ENCODE measurements around the gene UBE3D.
"Not testable (repeated sequence)": the region's sequence is repeated elsewhere in the genome, so short reads cannot be mapped to it uniquely, and the experiment has no call there.

UBE3D gene

GRCh38 chr6:83053678-83054077 is 12.0 kb downstream of the UBE3D start:
- DNase-seq = no peak

- no peak for DNase-seq
Measured at GRCh38 chr6:83051377-83052172, 14.1 kb downstream of the UBE3D start.

- no peak for DNase-seq
Measured at GRCh38 chr6:83047065-83047754, 18.4 kb downstream of the UBE3D start.

- no peak for DNase-seq
Measured at GRCh38 chr6:83044091-83044768, 21.4 kb downstream of the UBE3D start.

GRCh38 chr6:83042467-83043053 is 23.1 kb downstream of the UBE3D start:
- no peak for DNase-seq

- no peak for DNase-seq
Measured at GRCh38 chr6:83038246-83038645, 27.4 kb downstream of the UBE3D start.

- no peak for DNase-seq
Measured at GRCh38 chr6:83031689-83032088, 34.0 kb downstream of the UBE3D start.

- DNase-seq = no peak
Measured at GRCh38 chr6:83019741-83020140, 45.9 kb downstream of the UBE3D start.

GRCh38 chr6:83011131-83011530 is 54.5 kb downstream of the UBE3D start:
- DNase-seq = not testable (repeated sequence)

- no peak for DNase-seq
Measured at GRCh38 chr6:83008626-83009025, 57.0 kb downstream of the UBE3D start.

- DNase-seq = peak; percentile 32
Measured at GRCh38 chr6:83006270-83006905, 59.3 kb downstream of the UBE3D start.

- DNase-seq = no peak
Measured at GRCh38 chr6:82996156-82996555, 69.5 kb downstream of the UBE3D start.

- DNase-seq = no peak
Measured at GRCh38 chr6:82995066-82995465, 70.6 kb downstream of the UBE3D start.

GRCh38 chr6:82989736-82990290 is 75.8 kb downstream of the UBE3D start:
- DNase-seq = no peak

- peak; percentile 7 for DNase-seq
Measured at GRCh38 chr6:82988930-82989351, 76.7 kb downstream of the UBE3D start.

- no peak for DNase-seq
Measured at GRCh38 chr6:82987951-82988350, 77.7 kb downstream of the UBE3D start.

GRCh38 chr6:82987416-82987815 is 78.2 kb downstream of the UBE3D start:
- no peak for DNase-seq

- peak; percentile 68 for DNase-seq
Measured at GRCh38 chr6:82984720-82985119, 80.9 kb downstream of the UBE3D start.

- no peak for DNase-seq
Measured at GRCh38 chr6:82980086-82980485, 85.6 kb downstream of the UBE3D start.

- DNase-seq = no peak
Measured at GRCh38 chr6:82979657-82980056, 86.0 kb downstream of the UBE3D start.

- no peak for DNase-seq
Measured at GRCh38 chr6:82978362-82978945, 87.2 kb downstream of the UBE3D start.

- no peak for DNase-seq
Measured at GRCh38 chr6:82976179-82976578, 89.5 kb downstream of the UBE3D start.
